ENCODE measurements around the gene RNF125.

The RNF125 gene

DNA sequence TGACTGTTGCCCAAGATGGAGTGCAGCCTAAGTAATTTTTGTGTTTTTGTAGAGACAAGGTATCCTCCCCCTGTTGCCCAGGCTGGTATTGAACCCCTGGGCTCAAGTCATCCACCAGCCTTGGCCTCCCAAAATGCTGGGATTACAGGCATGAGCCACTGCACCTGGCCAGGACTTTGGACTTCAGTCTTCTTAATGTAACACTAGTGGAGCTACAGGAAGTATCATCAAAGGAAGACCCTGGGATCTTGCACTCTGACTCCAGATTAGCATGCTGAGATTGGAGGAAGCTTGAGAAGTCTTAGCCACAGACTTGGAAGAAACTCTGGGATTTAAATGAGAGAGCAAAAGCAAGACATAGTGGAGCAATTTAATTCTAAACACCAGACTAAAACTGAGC, 37.8 kb upstream of the RNF125 start:
- no peak for TF ChIP-seq ZNF416 (tag by site-specific recombination; IDR thresholded peaks at IDR 0.05)
- Histone ChIP-seq H3K4me1 (ENCODE audit: control insufficient read depth, insufficient read depth, low read length) (no peaks in the 10 kb centered on the region), H3K4me3 (ENCODE audit: low read depth, low read length) (no peak overlapping the region), H3K27ac (ENCODE audit: extremely low read depth, low read depth, low read length) (no peak overlapping the region), H3K9me3 (ENCODE audit: control insufficient read depth, insufficient read depth, low read depth, low read length) (no peaks in the 10 kb centered on the region), H3K36me3 (ENCODE audit: control insufficient read depth in 2 of 2, insufficient read depth in 1 of 2, low read length in 2 of 2) (no peaks in the 10 kb centered on the region)
- ChIA-PET CTCF (no interaction called here), POLR2A (no interaction called here)

DNA sequence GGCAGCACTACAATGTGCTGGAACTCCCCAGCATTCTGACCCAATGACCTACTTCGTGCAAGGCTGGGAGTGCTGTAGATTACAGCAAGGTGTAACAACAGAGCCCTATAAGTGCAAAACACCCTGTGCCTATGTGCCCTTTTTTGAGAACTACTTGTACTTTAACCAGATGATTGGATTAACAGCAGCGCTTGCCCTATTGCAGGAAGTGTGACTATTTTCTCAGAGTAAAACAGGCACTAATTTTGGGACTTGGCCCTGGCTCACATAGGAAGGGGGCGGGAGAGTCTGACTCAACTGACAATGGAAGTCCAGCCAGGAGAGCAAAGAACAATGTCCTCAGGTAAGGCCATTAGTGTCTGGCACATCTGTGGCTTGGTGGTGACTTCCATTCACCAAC, 35.6 kb upstream of the RNF125 start:
- Histone ChIP-seq H3K4me1 (ENCODE audit: control insufficient read depth, insufficient read depth, low read length) (no peaks in the 10 kb centered on the region), H3K9me3 (ENCODE audit: control insufficient read depth, insufficient read depth, low read depth, low read length) (no peaks in the 10 kb centered on the region), H3K27ac (ENCODE audit: extremely low read depth, low read depth, low read length) (no peak overlapping the region), H3K36me3 (ENCODE audit: control insufficient read depth in 2 of 2, insufficient read depth in 1 of 2, low read length in 2 of 2) (no peaks in the 10 kb centered on the region), H3K4me3 (ENCODE audit: low read depth, low read length) (no peak overlapping the region)
- ChIA-PET CTCF (interaction anchor here (0.6 kb wide), 1 partner anchor 182 kb away, joined by 3 read pairs; no protein-coding TSS in a partner anchor), POLR2A (no interaction called here)
- TF ChIP-seq ZNF157 (tag by site-specific recombination; IDR thresholded peaks at IDR 0.05): no peak
- TF ChIP-seq ZNF202 (tag by site-specific recombination; IDR thresholded peaks at IDR 0.05; ENCODE audit: borderline replicate concordance): no peak
- no peak for TF ChIP-seq ZNF24 (tag by site-specific recombination; IDR thresholded peaks at IDR 0.05)
- TF ChIP-seq, protein P1, sequence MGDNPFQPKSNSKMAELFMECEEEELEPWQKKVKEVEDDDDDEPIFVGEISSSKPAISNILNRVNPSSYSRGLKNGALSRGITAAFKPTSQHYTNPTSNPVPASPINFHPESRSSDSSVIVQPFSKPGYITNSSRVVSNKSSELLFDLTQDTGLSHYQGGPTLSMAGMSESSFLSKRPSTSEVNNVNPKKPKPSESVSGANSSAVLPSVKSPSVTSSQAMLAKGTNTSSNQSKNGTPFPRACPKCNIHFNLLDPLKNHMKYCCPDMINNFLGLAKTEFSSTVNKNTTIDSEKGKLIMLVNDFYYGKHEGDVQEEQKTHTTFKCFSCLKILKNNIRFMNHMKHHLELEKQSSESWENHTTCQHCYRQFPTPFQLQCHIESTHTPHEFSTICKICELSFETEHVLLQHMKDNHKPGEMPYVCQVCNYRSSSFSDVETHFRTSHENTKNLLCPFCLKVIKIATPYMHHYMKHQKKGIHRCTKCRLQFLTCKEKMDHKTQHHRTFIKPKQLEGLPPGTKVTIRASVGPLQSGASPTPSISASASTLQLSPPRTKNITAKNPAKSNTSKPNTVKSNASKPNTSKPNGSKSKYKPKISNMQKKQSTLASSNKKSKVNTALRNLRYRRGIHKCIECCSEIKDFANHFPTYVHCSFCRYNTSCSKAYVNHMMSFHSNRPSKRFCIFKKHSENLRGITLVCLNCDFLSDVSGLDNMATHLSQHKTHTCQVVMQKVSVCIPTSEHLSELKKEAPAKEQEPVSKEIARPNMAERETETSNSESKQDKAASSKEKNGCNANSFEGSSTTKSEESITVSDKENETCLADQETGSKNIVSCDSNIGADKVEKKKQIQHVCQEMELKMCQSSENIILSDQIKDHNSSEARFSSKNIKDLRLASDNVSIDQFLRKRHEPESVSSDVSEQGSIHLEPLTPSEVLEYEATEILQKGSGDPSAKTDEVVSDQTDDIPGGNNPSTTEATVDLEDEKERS (tag by site-specific recombination; IDR thresholded peaks at IDR 0.05): no peak
- TF ChIP-seq ZNF777 (tag by site-specific recombination; IDR thresholded peaks at IDR 0.05; ENCODE audit: borderline replicate concordance): no peak
- no peak for TF ChIP-seq EGR2 (tag by site-specific recombination; IDR thresholded peaks at IDR 0.05; ENCODE audit: low read depth)
- no peak for TF ChIP-seq REPIN1 (tag by site-specific recombination; IDR thresholded peaks at IDR 0.05; ENCODE audit: low read depth)
- no peak for TF ChIP-seq ZSCAN23 (tag by site-specific recombination; IDR thresholded peaks at IDR 0.05)

GRCh38 chr18:31983976-31984375, 34.6 kb upstream of the RNF125 start:
- POLR2A ChIA-PET: no interaction called here
- TF ChIP-seq CTCF (tag by site-specific recombination; IDR thresholded peaks at IDR 0.05) (no peak), ZNF280C (tag by site-specific recombination; IDR thresholded peaks at IDR 0.05) (no peak), ZNF23 (tag by site-specific recombination; IDR thresholded peaks at IDR 0.05; ENCODE audit: borderline replicate concordance) (no peak), ZNF510 (tag by site-specific recombination; IDR thresholded peaks at IDR 0.05; ENCODE audit: insufficient replicate concordance) (no peak), ZNF529 (tag by site-specific recombination; IDR thresholded peaks at IDR 0.05; ENCODE audit: insufficient replicate concordance) (no peak), ZBTB8A (tag by site-specific recombination; IDR thresholded peaks at IDR 0.05) (no peak), ZNF530 (tag by site-specific recombination; IDR thresholded peaks at IDR 0.05; ENCODE audit: low read depth) (no peak), ZNF777 (tag by site-specific recombination; IDR thresholded peaks at IDR 0.05; ENCODE audit: borderline replicate concordance) (no peak), ZNF518A (tag by site-specific recombination; conservative IDR thresholded peaks at IDR 0.05; ENCODE audit: low read depth) (no peak), ZNF560 (tag by site-specific recombination; IDR thresholded peaks at IDR 0.05; ENCODE audit: borderline replicate concordance) (no peak), ZNF146 (tag by site-specific recombination; IDR thresholded peaks at IDR 0.05) (no peak), HOXD13 (CRISPR knock-in tag; IDR thresholded peaks at IDR 0.05; ENCODE audit: borderline replicate concordance) (no peak)

More at GRCh38 chr18:31983976-31984375, 34.6 kb upstream of the RNF125 start:
- Histone ChIP-seq H3K36me3 (ENCODE audit: control insufficient read depth in 2 of 2, insufficient read depth in 1 of 2, low read length in 2 of 2) (no peaks in the 10 kb centered on the region), H3K4me3 (ENCODE audit: low read depth, low read length) (no peak overlapping the region), H3K27ac (ENCODE audit: extremely low read depth, low read depth, low read length) (no peak overlapping the region), H3K9me3 (ENCODE audit: control insufficient read depth, insufficient read depth, low read depth, low read length) (no peaks in the 10 kb centered on the region), H3K4me1 (ENCODE audit: control insufficient read depth, insufficient read depth, low read length) (no peaks in the 10 kb centered on the region)
- CTCF ChIA-PET: interaction anchor here (0.6 to 0.7 kb wide), 3 partner anchors 10 to 414 kb away, joined by 3 to 4 read pairs (median 3); no protein-coding TSS in a partner anchor

All from HEK293 (cell line).